Activated naive CD4-positive, alpha-beta T cell treated with anti-CD3 and anti-CD28 coated beads, Interleukin-2, amount 50 U/mL, for 24 hours (primary cell): ENCODE data around the gene CYP46A1.
A peak's percentile ranks its signal among the peaks of the same experiment; 100 is the strongest.

Source experiments
- H3K27ac Mint-ChIP-seq: one replicate; pipeline ENCODE4 v1.8.0; 2021; ENCODE audit warnings: mild to moderate bottlenecking, mixed read lengths
- H3K27me3 Mint-ChIP-seq: one replicate; pipeline ENCODE4 v1.8.0; 2021; ENCODE audit warnings: mixed read lengths
- H3K36me3 Mint-ChIP-seq: one replicate; pipeline ENCODE4 v1.8.0; 2021; ENCODE audit warnings: mixed read lengths
- H3K4me1 Mint-ChIP-seq: one replicate; pipeline ENCODE4 v1.8.0; 2021; ENCODE audit warnings: mixed read lengths
- H3K4me3 Mint-ChIP-seq: one replicate; pipeline ENCODE4 v1.8.0; 2021; ENCODE audit warnings: mild to moderate bottlenecking, mixed read lengths
- H3K9me3 Mint-ChIP-seq: one replicate; pipeline ENCODE4 v1.8.0; 2021; ENCODE audit warnings: mixed read lengths

The CYP46A1 gene

GRCh38 chr14:99688210-99688581, 4.1 kb downstream of the CYP46A1 start:
- Mint-ChIP-seq H3K27ac (no peak overlapping the region), H3K4me3 (no peak overlapping the region), H3K27me3 (peaks cover 16% of the 10 kb centered on the region), H3K36me3 (no peaks in the 10 kb centered on the region), H3K4me1 (peaks cover 14% of the 10 kb centered on the region), H3K9me3 (no peaks in the 10 kb centered on the region)

GRCh38 chr14:99688629-99689028, 4.5 kb downstream of the CYP46A1 start:
- Mint-ChIP-seq H3K9me3 (no peaks in the 10 kb centered on the region), H3K4me1 (peaks cover 14% of the 10 kb centered on the region), H3K36me3 (no peaks in the 10 kb centered on the region), H3K27ac (no peak overlapping the region), H3K27me3 (peaks cover 16% of the 10 kb centered on the region), H3K4me3 (no peak overlapping the region)

DNA sequence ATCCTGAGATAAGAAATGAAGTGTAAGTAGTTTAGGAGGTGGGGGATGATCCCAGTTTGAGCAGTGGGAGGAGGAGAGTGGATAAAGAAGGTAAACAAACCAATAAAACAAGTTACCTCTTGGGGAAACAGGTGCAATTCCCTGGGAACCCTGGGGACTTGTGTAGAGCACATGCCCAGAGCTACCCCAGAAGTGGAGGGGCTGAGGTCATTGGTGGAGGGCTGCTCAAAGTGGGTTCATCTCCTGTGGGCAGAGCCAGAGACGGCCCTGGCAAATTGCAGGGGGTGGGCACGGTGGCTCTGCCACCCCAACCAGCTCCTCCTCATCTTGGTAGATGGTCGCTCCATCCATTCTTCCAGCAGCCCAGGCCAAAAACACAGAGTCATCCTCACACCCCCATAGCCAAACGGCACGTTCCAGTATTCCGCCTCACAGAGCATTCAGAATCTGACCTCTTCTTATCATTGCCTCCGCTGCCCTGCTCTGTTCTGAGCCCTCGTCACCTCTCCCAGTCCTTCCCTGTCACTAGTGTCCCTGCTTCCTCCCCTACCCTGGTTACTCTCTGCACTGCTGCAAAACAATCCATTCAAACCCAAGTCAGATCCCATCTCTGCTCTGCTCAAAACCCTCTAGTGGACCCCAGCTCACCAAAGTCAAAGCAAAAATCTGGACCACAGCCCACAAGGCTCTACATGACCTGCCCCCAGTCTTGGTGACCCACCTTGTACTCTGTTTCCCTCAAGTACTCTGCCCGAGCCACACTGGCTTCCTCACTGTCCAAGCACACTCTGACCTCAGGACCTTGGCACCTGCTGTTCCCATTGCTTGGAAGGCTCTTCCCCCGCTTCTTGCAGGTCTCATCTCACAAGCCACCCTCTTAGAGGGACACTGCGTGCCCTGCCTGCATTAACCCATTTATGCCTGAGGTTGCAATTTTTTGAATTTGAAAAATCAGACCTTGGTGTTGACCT, 5.5 kb downstream of the CYP46A1 start:
- Mint-ChIP-seq H3K4me1 (peaks cover 14% of the 10 kb centered on the region), H3K27ac (no peak overlapping the region), H3K4me3 (no peak overlapping the region), H3K9me3 (no peaks in the 10 kb centered on the region), H3K36me3 (no peaks in the 10 kb centered on the region), H3K27me3 (peaks cover 16% of the 10 kb centered on the region)

- Mint-ChIP-seq H3K9me3 (no peaks in the 10 kb centered on the region), H3K4me3 (no peak overlapping the region), H3K27me3 (peaks cover 16% of the 10 kb centered on the region), H3K4me1 (peaks cover 14% of the 10 kb centered on the region), H3K36me3 (no peaks in the 10 kb centered on the region), H3K27ac (no peak overlapping the region)
Measured at GRCh38 chr14:99690636-99691035, 6.5 kb downstream of the CYP46A1 start.

DNA sequence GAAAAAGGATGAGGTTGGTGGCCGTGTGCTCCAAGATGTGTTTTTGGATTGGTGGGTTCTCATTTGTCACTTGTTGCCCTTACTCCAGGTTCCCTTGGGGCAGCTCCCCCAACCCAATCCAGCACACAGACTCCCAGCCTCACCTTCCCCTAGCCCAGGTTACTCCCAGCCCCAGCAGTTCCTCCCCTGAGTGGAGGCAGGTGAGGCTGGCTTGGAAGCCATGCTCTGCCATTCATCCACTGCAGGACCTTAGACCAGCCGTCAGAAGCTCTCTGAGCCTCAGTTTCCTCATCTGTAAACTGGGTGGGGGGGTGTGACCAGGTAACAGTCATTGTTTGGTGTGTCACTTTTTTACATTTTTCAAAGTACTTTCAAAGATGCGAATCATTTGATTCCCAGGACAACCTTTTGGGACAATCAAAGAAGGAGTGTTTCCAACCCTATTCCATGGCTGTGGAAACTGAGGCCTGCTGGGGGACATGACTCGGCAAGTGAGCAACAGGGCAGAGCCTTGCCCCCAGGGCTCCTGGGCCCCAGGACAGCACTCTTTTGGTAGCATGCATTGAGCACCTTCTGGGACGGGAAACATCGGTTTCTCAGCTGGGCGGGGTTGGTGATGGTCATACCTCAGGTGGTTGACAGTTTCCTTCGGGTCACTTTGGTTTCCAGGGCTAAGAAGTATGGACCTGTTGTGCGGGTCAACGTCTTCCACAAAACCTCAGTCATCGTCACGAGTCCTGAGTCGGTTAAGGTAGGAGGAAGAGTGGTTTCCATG, 7.2 kb downstream of the CYP46A1 start:
- Mint-ChIP-seq H3K9me3 (no peaks in the 10 kb centered on the region), H3K4me1 (peaks cover 14% of the 10 kb centered on the region), H3K27me3 (peaks cover 16% of the 10 kb centered on the region), H3K4me3 (no peak overlapping the region), H3K27ac (no peak overlapping the region), H3K36me3 (no peaks in the 10 kb centered on the region)

- H3K27me3 Mint-ChIP-seq: peaks cover 9% of the 10 kb centered on the region
- H3K4me3 Mint-ChIP-seq: no peak overlapping the region
- no peaks in the 10 kb centered on the region for H3K36me3 Mint-ChIP-seq
- no peak overlapping the region for H3K27ac Mint-ChIP-seq
- H3K4me1 Mint-ChIP-seq: peaks cover 1% of the 10 kb centered on the region
- H3K9me3 Mint-ChIP-seq: no peaks in the 10 kb centered on the region
Measured at GRCh38 chr14:99693918-99694317, 9.8 kb downstream of the CYP46A1 start.

DNA sequence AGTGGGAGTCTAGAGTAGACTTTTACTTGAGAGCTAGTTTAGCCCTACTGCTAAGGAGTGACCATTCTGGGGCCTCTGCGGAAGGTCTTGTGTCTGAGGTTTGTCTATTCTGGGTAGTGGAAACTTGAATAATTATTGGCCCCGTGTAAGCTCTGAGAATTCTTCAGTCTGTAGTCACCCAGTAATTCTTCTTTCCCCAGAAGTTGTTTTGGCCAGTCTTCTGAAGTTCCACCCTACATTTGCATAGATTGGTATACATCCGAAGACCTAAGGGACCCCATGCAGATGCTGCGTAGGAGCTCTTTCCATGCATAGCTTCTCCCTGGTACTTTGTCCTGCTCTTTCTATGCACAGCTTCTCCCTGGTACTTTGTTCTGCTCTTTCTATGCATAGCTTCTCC, 12.8 kb downstream of the CYP46A1 start:
- no peak overlapping the region for H3K27ac Mint-ChIP-seq
- no peaks in the 10 kb centered on the region for H3K36me3 Mint-ChIP-seq
- no peaks in the 10 kb centered on the region for H3K27me3 Mint-ChIP-seq
- no peak overlapping the region for H3K4me3 Mint-ChIP-seq
- H3K9me3 Mint-ChIP-seq: peaks cover 1% of the 10 kb centered on the region
- H3K4me1 Mint-ChIP-seq: peaks cover 4% of the 10 kb centered on the region

DNA sequence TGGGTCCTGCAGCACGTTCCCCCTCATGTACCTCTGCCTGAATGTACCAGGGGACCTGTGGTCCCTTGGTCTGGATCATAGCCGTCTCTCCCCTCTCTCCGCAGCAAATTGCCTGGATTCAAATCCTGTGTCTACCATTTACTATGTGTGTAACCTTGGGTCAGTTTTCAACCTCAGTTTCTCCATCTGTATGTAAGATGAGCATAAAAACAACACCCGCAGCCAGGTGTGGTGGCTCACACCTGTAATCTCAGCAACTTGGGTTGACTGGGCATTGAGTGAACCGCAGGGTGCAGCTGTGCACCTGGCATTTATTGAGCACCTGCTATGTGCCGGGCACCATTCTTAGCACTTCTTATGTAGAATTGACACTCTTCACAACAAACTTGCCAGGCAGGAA, 14.1 kb downstream of the CYP46A1 start:
- no peak overlapping the region for H3K27ac Mint-ChIP-seq
- peaks cover 4% of the 10 kb centered on the region for H3K4me1 Mint-ChIP-seq
- H3K9me3 Mint-ChIP-seq: peaks cover 9% of the 10 kb centered on the region
- H3K27me3 Mint-ChIP-seq: peaks cover 3% of the 10 kb centered on the region
- H3K4me3 Mint-ChIP-seq: no peak overlapping the region
- H3K36me3 Mint-ChIP-seq: peaks cover 2% of the 10 kb centered on the region

- Mint-ChIP-seq H3K36me3 (peaks cover 6% of the 10 kb centered on the region), H3K27ac (no peak overlapping the region), H3K9me3 (peaks cover 14% of the 10 kb centered on the region), H3K4me3 (no peak overlapping the region), H3K27me3 (peaks cover 6% of the 10 kb centered on the region), H3K4me1 (peaks cover 4% of the 10 kb centered on the region)
Measured at GRCh38 chr14:99698642-99699041, 14.5 kb downstream of the CYP46A1 start.

DNA sequence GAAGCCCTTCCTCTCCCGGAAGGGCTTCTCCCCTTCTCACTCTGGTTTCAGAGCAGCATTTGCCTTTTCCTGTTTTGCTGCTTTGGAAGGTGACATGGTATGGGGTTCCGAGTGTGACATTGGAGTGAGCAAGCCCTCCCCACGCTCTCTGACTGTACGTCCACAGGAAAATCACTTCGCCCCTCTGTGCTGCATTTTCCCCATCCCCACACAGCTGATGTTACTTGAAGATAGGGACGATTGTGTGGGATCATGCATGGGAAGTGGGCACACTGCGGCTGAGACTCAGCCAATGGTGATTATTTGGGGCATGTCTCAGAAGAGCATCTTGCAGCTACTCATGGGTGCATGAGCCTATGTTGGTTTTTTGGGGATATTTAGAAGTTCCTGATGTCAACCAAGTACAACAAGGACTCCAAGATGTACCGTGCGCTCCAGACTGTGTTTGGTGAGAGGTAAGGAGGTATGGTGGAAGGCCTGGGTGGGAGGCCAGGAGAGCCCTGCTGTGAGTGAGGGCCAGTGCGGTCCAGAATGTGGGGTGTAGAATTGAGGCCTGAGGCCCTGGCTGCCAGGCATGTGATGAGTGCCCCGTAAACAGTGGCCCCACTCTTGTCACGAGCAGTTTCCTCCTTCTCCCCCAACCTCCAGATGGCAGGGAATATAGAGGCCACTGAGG, 15.1 kb downstream of the CYP46A1 start:
- Mint-ChIP-seq H3K4me3 (no peak overlapping the region), H3K27me3 (peaks cover 6% of the 10 kb centered on the region), H3K36me3 (peaks cover 7% of the 10 kb centered on the region), H3K27ac (no peak overlapping the region), H3K9me3 (peaks cover 16% of the 10 kb centered on the region), H3K4me1 (peaks cover 4% of the 10 kb centered on the region)

DNA sequence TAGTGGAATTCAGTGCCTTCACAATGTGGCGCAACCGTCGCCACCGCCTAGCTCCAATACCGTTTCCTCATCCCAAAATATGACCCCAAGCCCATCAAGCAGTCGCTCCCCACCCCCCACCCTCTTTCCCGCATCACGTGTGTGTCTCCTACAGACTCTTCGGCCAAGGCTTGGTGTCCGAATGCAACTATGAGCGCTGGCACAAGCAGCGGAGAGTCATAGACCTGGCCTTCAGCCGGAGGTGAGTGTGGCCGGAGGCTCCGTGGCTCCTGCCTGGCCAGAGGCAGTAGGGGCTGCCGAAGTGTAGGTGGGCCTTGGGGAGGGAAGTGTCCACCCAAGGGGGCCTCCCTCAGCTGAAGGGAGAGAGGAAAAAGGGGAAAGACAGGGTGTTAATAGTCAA, 15.8 kb downstream of the CYP46A1 start:
- H3K9me3 Mint-ChIP-seq: peaks cover 22% of the 10 kb centered on the region
- no peak overlapping the region for H3K4me3 Mint-ChIP-seq
- H3K36me3 Mint-ChIP-seq: peaks cover 7% of the 10 kb centered on the region
- peaks cover 4% of the 10 kb centered on the region for H3K4me1 Mint-ChIP-seq
- no peak overlapping the region for H3K27ac Mint-ChIP-seq
- H3K27me3 Mint-ChIP-seq: peaks cover 9% of the 10 kb centered on the region

DNA sequence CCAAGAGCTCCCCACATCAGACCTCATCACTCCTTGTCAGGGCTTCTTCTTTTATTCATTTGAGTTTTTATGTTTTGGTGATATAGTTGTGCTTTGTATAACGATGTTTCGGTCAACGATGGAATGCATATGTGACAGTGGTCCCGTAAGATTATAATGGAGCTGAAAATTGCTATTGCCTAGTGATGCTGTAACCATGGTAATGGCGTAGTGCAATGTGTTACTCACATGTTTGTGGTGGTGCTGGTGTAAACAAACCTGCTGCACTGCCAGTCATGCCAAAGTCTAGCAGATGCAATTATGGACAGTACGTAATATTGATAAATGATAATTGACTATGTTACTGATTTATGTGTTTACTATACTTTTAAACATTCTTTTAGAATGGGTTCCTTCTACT, 16.3 kb downstream of the CYP46A1 start:
- H3K9me3 Mint-ChIP-seq: peaks cover 22% of the 10 kb centered on the region
- H3K27me3 Mint-ChIP-seq: peaks cover 9% of the 10 kb centered on the region
- H3K36me3 Mint-ChIP-seq: peaks cover 7% of the 10 kb centered on the region
- H3K4me1 Mint-ChIP-seq: peaks cover 4% of the 10 kb centered on the region
- no peak overlapping the region for H3K27ac Mint-ChIP-seq
- no peak overlapping the region for H3K4me3 Mint-ChIP-seq

GRCh38 chr14:99701260-99701659, 17.2 kb downstream of the CYP46A1 start:
- peaks cover 7% of the 10 kb centered on the region for H3K36me3 Mint-ChIP-seq
- H3K4me3 Mint-ChIP-seq: no peak overlapping the region
- peaks cover 4% of the 10 kb centered on the region for H3K4me1 Mint-ChIP-seq
- no peak overlapping the region for H3K27ac Mint-ChIP-seq
- H3K27me3 Mint-ChIP-seq: peaks cover 9% of the 10 kb centered on the region
- H3K9me3 Mint-ChIP-seq: peaks cover 22% of the 10 kb centered on the region

DNA sequence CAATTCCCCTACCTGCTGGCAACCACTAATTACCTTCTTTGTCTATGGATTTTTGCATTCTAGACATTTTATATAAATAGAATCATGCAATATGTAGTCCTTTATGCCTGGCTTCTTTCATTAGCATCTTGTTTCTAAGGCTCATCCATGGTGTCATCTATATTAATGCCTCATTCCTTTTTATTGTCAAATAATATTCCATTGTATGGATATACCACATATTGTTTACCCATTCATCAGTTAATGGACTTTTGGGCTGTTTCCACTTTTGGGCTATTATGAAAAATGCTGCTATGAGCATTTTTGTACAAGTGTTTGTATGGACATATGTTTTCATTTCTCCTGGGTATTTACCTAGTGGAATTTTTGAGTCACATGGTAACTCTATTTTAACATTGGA, 18.0 kb downstream of the CYP46A1 start:
- peaks cover 4% of the 10 kb centered on the region for H3K4me1 Mint-ChIP-seq
- H3K9me3 Mint-ChIP-seq: peaks cover 22% of the 10 kb centered on the region
- peaks cover 7% of the 10 kb centered on the region for H3K36me3 Mint-ChIP-seq
- no peak overlapping the region for H3K4me3 Mint-ChIP-seq
- peaks cover 9% of the 10 kb centered on the region for H3K27me3 Mint-ChIP-seq
- no peak overlapping the region for H3K27ac Mint-ChIP-seq

GRCh38 chr14:99703381-99703780, 19.3 kb downstream of the CYP46A1 start:
- H3K9me3 Mint-ChIP-seq: peaks cover 22% of the 10 kb centered on the region
- no peak overlapping the region for H3K4me3 Mint-ChIP-seq
- peak overlapping the region; percentile 21 for H3K27ac Mint-ChIP-seq
- H3K4me1 Mint-ChIP-seq: peaks cover 4% of the 10 kb centered on the region
- H3K36me3 Mint-ChIP-seq: peaks cover 7% of the 10 kb centered on the region
- H3K27me3 Mint-ChIP-seq: peaks cover 9% of the 10 kb centered on the region
